Thyroid gland (tissue), 4 donors: ENCODE results near the gene NCDN.

Source experiments
- POLR2A ChIP-seq, 2 donors: fragments of 450-650 bp; IDR thresholded peaks; one replicate each; pipeline ENCODE4 v1.6.1; 2017; ENCODE audit warnings: antibody characterized with exemption in 2 of 2, mild to moderate bottlenecking in 2 of 2, moderate library complexity in 1 of 2
- TF ChIP-seq, protein P1 (sequence below), 6 experiments: fragments of 200-600 bp in 3 of 6; fragments of 450-650 bp in 3 of 6; sonication (generic) in 3 of 6; IDR thresholded peaks; one replicate each; pipeline ENCODE4 v1.5.1; 2016 to 2019; ENCODE audit warnings: antibody characterized with exemption in 6 of 6, mild to moderate bottlenecking in 2 of 6, inconsistent platforms in 1 of 6, moderate library complexity in 1 of 6

- TF ChIP-seq, protein P1, sequence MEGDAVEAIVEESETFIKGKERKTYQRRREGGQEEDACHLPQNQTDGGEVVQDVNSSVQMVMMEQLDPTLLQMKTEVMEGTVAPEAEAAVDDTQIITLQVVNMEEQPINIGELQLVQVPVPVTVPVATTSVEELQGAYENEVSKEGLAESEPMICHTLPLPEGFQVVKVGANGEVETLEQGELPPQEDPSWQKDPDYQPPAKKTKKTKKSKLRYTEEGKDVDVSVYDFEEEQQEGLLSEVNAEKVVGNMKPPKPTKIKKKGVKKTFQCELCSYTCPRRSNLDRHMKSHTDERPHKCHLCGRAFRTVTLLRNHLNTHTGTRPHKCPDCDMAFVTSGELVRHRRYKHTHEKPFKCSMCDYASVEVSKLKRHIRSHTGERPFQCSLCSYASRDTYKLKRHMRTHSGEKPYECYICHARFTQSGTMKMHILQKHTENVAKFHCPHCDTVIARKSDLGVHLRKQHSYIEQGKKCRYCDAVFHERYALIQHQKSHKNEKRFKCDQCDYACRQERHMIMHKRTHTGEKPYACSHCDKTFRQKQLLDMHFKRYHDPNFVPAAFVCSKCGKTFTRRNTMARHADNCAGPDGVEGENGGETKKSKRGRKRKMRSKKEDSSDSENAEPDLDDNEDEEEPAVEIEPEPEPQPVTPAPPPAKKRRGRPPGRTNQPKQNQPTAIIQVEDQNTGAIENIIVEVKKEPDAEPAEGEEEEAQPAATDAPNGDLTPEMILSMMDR (IDR thresholded peaks at IDR 0.05) = no peak
- no peak for TF ChIP-seq POLR2A (IDR thresholded peaks at IDR 0.05)
These were observed 26.7 kb upstream of the NCDN start for GRCh38 chr1:35530946-35531345.
